Measurements from ENCODE around the gene GRIPAP1.
"Not testable (repeated sequence)": the region's sequence is repeated elsewhere in the genome, so short reads cannot be mapped to it uniquely, and the experiment has no call there.

Gene GRIPAP1

GRCh38 chrX:48992341-48992740 lies 9.7 kb downstream of the GRIPAP1 start:
- TF ChIP-seq MYC (IDR thresholded peaks at IDR 0.05; ENCODE audit: low read depth, low read length) (no peak), POLR2A (IDR thresholded peaks at IDR 0.05; ENCODE audit: extremely low read depth, insufficient read length) (no peak), CTCF (IDR thresholded peaks at IDR 0.05; ENCODE audit: low read depth, low read length) (no peak), MAX (IDR thresholded peaks at IDR 0.05; ENCODE audit: low read depth, low read length) (no peak)
- no peak overlapping the region for H3K4me3 ChIP-seq (ENCODE audit: low read depth, low read length)
- no peak for DNase-seq (ENCODE audit: low read depth)

- no peak for DNase-seq (ENCODE audit: low read depth)
- no peak overlapping the region for H3K4me3 ChIP-seq (ENCODE audit: low read depth, low read length)
- TF ChIP-seq CTCF (IDR thresholded peaks at IDR 0.05; ENCODE audit: low read depth, low read length) (no peak), POLR2A (IDR thresholded peaks at IDR 0.05; ENCODE audit: extremely low read depth, insufficient read length) (no peak), MYC (IDR thresholded peaks at IDR 0.05; ENCODE audit: low read depth, low read length) (no peak), MAX (IDR thresholded peaks at IDR 0.05; ENCODE audit: low read depth, low read length) (no peak)
Measured at GRCh38 chrX:48989483-48989882, 12.6 kb downstream of the GRIPAP1 start.

GRCh38 chrX:48983896-48984295 lies 18.2 kb downstream of the GRIPAP1 start:
- H3K4me3 ChIP-seq (ENCODE audit: low read depth, low read length): no peak overlapping the region
- no peak for DNase-seq (ENCODE audit: low read depth)
- TF ChIP-seq CTCF (IDR thresholded peaks at IDR 0.05; ENCODE audit: low read depth, low read length) (no peak), MAX (IDR thresholded peaks at IDR 0.05; ENCODE audit: low read depth, low read length) (no peak), MYC (IDR thresholded peaks at IDR 0.05; ENCODE audit: low read depth, low read length) (no peak), POLR2A (IDR thresholded peaks at IDR 0.05; ENCODE audit: extremely low read depth, insufficient read length) (no peak)

- no peak for DNase-seq (ENCODE audit: low read depth)
- no peak for TF ChIP-seq CTCF (IDR thresholded peaks at IDR 0.05; ENCODE audit: low read depth, low read length)
- H3K4me3 ChIP-seq (ENCODE audit: low read depth, low read length): no peak overlapping the region
Measured at GRCh38 chrX:48983081-48983480, 19.0 kb downstream of the GRIPAP1 start.

- no peak for DNase-seq (ENCODE audit: low read depth)
- TF ChIP-seq MYC (IDR thresholded peaks at IDR 0.05; ENCODE audit: low read depth, low read length) (no peak), POLR2A (IDR thresholded peaks at IDR 0.05; ENCODE audit: extremely low read depth, insufficient read length) (no peak)
- no peak overlapping the region for H3K4me3 ChIP-seq (ENCODE audit: low read depth, low read length)
Measured at GRCh38 chrX:48981178-48981577, 20.9 kb downstream of the GRIPAP1 start.

- not testable (repeated sequence) for DNase-seq (ENCODE audit: low read depth)
Measured at GRCh38 chrX:48980341-48980740, 21.7 kb downstream of the GRIPAP1 start.

GRCh38 chrX:48978226-48978625 lies 23.8 kb downstream of the GRIPAP1 start:
- DNase-seq (ENCODE audit: low read depth): no peak
- no peak overlapping the region for H3K4me3 ChIP-seq (ENCODE audit: low read depth, low read length)
- TF ChIP-seq MYC (IDR thresholded peaks at IDR 0.05; ENCODE audit: low read depth, low read length): no peak
- TF ChIP-seq POLR2A (IDR thresholded peaks at IDR 0.05; ENCODE audit: extremely low read depth, insufficient read length): no peak
- no peak for TF ChIP-seq MAX (IDR thresholded peaks at IDR 0.05; ENCODE audit: low read depth, low read length)
- TF ChIP-seq CTCF (IDR thresholded peaks at IDR 0.05; ENCODE audit: low read depth, low read length): no peak

More at GRCh38 chrX:48980341-48980740, 21.7 kb downstream of the GRIPAP1 start:
- not testable (repeated sequence) for H3K4me3 ChIP-seq (ENCODE audit: low read depth, low read length)
